Mammary epithelial cell (primary cell): ENCODE results near the gene SATB1.

Source experiments
- CTCF ChIP-seq, 2 donors: IDR thresholded peaks in 1 of 2; conservative IDR thresholded peaks in 1 of 2; 2 replicates each; pipeline ENCODE4 v1.5.1; 2011 to 2012; ENCODE audit warnings: inconsistent platforms in 2 of 2, low read length in 2 of 2, mild to moderate bottlenecking in 2 of 2, control low read depth in 1 of 2, low read depth in 1 of 2; ENCODE audit not compliant: insufficient read depth in 1 of 2; ENCODE audit errors: extremely low read depth in 1 of 2
- EZH2 ChIP-seq: IDR thresholded peaks from 2 replicates; pipeline ENCODE4 v1.6.1; 2012; ENCODE audit warnings: low read length, inconsistent platforms, borderline replicate concordance

- no peak for TF ChIP-seq CTCF (conservative IDR thresholded peaks at IDR 0.05 in 1 of 2, IDR thresholded peaks at IDR 0.05 in 1 of 2; ENCODE audit: extremely low read depth in 1 of 2, insufficient read depth in 1 of 2, low read depth in 1 of 2, low read length in 2 of 2)
- TF ChIP-seq EZH2 = no peak
Observed at GRCh38 chr3:18370672-18371071, 54.5 kb downstream of the SATB1 start.
